GM12873 (cell line): Measurements from ENCODE around the gene TBX19.

Experiments used
- TF ChIP-seq, protein P1 (sequence below): IDR thresholded peaks from 2 replicates; pipeline ENCODE4 v1.5.1; 2012; ENCODE audit warnings: low read depth, mild to moderate bottlenecking, moderate library complexity, low read length, control low read depth; ENCODE audit not compliant: insufficient read depth; ENCODE audit errors: missing control alignments

Gene TBX19

DNA sequence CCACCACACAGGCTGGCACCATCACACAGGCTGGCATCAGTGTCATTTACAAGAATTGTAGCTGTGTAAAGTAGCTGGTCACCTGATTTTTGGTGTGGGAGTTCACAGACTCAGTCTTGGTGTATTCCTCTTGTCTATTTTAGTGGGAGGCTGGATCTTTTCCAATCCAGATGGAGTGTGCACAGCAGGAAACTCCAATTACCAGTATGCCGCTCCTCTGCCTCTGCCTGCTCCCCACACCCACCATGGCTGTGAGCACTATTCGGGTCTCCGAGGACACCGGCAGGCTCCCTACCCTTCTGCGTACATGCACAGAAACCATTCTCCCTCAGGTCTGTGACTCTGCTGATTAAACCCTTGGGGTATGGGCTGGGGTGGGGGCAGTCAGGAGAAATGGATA is 24.2 kb downstream of the TBX19 start:
- TF ChIP-seq, protein P1, sequence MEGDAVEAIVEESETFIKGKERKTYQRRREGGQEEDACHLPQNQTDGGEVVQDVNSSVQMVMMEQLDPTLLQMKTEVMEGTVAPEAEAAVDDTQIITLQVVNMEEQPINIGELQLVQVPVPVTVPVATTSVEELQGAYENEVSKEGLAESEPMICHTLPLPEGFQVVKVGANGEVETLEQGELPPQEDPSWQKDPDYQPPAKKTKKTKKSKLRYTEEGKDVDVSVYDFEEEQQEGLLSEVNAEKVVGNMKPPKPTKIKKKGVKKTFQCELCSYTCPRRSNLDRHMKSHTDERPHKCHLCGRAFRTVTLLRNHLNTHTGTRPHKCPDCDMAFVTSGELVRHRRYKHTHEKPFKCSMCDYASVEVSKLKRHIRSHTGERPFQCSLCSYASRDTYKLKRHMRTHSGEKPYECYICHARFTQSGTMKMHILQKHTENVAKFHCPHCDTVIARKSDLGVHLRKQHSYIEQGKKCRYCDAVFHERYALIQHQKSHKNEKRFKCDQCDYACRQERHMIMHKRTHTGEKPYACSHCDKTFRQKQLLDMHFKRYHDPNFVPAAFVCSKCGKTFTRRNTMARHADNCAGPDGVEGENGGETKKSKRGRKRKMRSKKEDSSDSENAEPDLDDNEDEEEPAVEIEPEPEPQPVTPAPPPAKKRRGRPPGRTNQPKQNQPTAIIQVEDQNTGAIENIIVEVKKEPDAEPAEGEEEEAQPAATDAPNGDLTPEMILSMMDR, result no peak

- TF ChIP-seq, protein P1, result no peak
Measured at GRCh38 chr1:168312718-168313604, 32.3 kb downstream of the TBX19 start.

DNA sequence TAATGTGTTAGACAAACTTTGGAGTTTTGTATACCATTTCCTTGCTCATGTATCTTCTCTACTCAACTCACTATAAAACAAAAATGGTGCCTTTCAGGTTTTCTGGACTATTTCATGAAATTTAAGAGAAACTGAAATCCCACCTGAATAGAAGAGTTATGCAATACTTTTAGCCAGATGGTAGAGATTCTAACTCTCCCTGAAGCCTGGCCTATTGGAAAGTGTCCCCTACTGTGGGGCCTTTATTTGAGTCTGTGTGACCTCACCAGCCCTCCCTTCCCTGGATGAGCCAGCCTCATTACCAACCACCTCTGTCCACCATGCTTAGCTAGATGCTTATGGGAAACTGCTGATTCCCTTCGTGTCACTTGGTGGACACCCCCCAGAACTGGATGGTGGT is 35.5 kb downstream of the TBX19 start:
- TF ChIP-seq, protein P1, result no peak

DNA sequence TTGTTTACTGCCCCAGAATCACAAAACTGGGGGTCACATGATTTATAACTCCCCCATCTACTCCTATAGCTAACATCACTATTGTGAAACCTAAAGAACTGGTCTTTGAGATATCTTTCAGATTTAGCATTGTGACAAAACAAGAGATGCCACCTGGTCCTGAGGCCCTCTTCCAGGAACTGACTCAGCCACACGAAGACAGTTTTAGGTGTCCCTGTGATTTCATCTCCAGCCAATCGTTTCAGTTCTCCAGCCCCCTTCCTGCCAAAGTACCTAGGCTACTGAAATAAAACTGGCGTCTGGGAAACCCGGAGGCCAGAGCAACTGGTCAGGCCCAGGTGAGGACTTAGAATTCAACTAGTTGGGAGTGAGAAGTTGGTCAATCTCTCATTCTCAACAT is 36.6 kb downstream of the TBX19 start:
- TF ChIP-seq, protein P1, result no peak

DNA sequence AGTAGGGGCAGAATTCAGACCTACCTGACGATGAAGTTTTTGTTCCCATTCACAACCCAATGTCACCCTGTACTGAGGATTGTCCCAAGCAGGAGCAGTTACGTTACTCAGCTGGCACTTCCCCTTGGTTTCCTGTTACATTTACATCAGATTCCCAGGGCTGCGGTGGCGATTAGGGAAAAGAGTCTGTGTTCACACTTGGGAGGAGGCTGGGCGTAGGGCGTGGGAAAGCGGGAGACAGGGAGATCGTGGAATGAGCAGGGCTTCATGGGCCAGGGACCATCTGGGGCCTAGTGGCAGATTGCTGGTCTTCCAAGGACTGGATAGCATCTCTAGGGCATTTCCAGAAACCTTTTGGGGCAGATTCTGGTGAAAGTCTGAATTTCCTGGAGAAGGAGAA is 39.0 kb downstream of the TBX19 start:
- TF ChIP-seq, protein P1, result no peak

GRCh38 chr1:168320149-168320548 is 39.5 kb downstream of the TBX19 start:
- TF ChIP-seq, protein P1, result no peak

- TF ChIP-seq, protein P1, result no peak
Measured at GRCh38 chr1:168320800-168321450, 40.2 kb downstream of the TBX19 start.
